Transverse colon (tissue), 4 donors: ENCODE measurements around the gene DIP2B.

Source experiments
- EP300 ChIP-seq: sonication (generic); formaldehyde crosslinking; IDR thresholded peaks from one replicate; pipeline ENCODE4 v1.6.1; 2017; ENCODE audit warnings: antibody characterized with exemption, low read depth
- POLR2A ChIP-seq: fragments of 450-650 bp; IDR thresholded peaks from one replicate; pipeline ENCODE4 v1.6.1; 2016; ENCODE audit warnings: antibody characterized with exemption, mild to moderate bottlenecking, moderate library complexity
- POLR2AphosphoS5 ChIP-seq, 3 donors: sonication (generic); formaldehyde crosslinking; IDR thresholded peaks; one replicate each; pipeline ENCODE4 v1.6.1; 2016; ENCODE audit warnings: antibody characterized with exemption in 3 of 3
- TF ChIP-seq, protein P1 (sequence below), 5 experiments: fragments of 200-600 bp in 3 of 5; fragments of 450-650 bp in 2 of 5; sonication (generic) in 3 of 5; IDR thresholded peaks; 1 replicate in 2 of 5; 2 replicates in 3 of 5; pipeline ENCODE4 v1.5.1; 2016 to 2017; ENCODE audit warnings: antibody characterized with exemption in 5 of 5, inconsistent platforms in 3 of 5, mild to moderate bottlenecking in 2 of 5, moderate library complexity in 1 of 5

DNA sequence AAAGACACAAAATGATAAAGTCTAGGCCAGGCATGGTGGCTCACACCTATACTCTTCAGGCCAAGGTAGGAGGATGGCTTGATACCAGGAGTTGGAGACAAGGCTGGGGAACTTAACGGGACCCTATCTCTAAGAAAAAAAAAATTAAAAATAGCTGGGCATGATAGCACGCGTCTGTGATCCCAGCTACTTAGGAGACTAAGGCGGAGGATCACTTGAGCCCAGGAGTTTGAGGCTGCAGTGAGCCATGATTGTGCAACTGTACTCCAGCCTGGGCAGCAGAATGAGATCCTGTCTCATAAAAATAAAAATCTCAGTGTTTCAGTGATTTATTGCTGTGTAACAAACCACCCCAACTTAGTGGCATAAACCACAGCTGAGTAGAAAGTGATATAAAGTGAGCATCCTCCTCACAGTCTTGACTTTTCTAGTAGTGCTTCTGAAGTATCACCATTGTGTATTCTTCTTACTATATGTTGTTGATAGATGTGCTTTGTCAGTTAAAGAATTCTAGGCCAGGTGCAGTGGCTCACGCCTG, 248.5 kb downstream of the DIP2B start:
- TF ChIP-seq, protein P1, sequence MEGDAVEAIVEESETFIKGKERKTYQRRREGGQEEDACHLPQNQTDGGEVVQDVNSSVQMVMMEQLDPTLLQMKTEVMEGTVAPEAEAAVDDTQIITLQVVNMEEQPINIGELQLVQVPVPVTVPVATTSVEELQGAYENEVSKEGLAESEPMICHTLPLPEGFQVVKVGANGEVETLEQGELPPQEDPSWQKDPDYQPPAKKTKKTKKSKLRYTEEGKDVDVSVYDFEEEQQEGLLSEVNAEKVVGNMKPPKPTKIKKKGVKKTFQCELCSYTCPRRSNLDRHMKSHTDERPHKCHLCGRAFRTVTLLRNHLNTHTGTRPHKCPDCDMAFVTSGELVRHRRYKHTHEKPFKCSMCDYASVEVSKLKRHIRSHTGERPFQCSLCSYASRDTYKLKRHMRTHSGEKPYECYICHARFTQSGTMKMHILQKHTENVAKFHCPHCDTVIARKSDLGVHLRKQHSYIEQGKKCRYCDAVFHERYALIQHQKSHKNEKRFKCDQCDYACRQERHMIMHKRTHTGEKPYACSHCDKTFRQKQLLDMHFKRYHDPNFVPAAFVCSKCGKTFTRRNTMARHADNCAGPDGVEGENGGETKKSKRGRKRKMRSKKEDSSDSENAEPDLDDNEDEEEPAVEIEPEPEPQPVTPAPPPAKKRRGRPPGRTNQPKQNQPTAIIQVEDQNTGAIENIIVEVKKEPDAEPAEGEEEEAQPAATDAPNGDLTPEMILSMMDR (IDR thresholded peaks at IDR 0.05) = no peak
- no peak for TF ChIP-seq EP300
- TF ChIP-seq POLR2A = no peak
- no peak for TF ChIP-seq POLR2AphosphoS5 (IDR thresholded peaks at IDR 0.05)
